ENCODE measurements around the gene SMYD3.

SMYD3 gene

GRCh38 chr1:246131095-246131494, 376.0 kb downstream of the SMYD3 start:
- TF ChIP-seq CTCF (IDR thresholded peaks at IDR 0.05; ENCODE audit: borderline replicate concordance, extremely low read depth, low read length, poor library complexity, severe bottlenecking) (no peak), EZH2 (IDR thresholded peaks at IDR 0.05; ENCODE audit: borderline replicate concordance, low read depth, low read length, severe bottlenecking) (no peak)
- Histone ChIP-seq H3K9ac (ENCODE audit: low read depth, low read length) (no peak overlapping the region), H3K79me2 (ENCODE audit: insufficient read depth, low read length) (no peaks in the 10 kb centered on the region), H3K4me1 (ENCODE audit: insufficient read depth, low read length) (no peaks in the 10 kb centered on the region), H3K36me3 (ENCODE audit: insufficient read depth, low read length) (no peaks in the 10 kb centered on the region), H3K4me3 (ENCODE audit: low read depth in 1 of 2, low read length in 2 of 2) (no peak overlapping the region), H3K27ac (ENCODE audit: low read length) (no peak overlapping the region), H3K4me2 (ENCODE audit: insufficient read depth, low read length) (no peak overlapping the region), H3K9me3 (ENCODE audit: insufficient read depth, low read length, severe bottlenecking) (no peaks in the 10 kb centered on the region), H4K20me1 (ENCODE audit: insufficient read depth, low read length) (no peaks in the 10 kb centered on the region), H2AFZ (ENCODE audit: low read depth, low read length) (no peak overlapping the region), H3K27me3 (ENCODE audit: insufficient read depth, low read length, poor library complexity) (no peaks in the 10 kb centered on the region)
- ATAC-seq (ENCODE audit: insufficient read depth, low read depth) (no peak), DNase-seq (no peak)

- Histone ChIP-seq H3K27me3 (ENCODE audit: insufficient read depth, low read length, poor library complexity) (no peaks in the 10 kb centered on the region), H3K4me2 (ENCODE audit: insufficient read depth, low read length) (no peak overlapping the region), H3K79me2 (ENCODE audit: insufficient read depth, low read length) (no peaks in the 10 kb centered on the region), H3K27ac (ENCODE audit: low read length) (no peak overlapping the region), H3K9ac (ENCODE audit: low read depth, low read length) (no peak overlapping the region), H3K4me1 (ENCODE audit: insufficient read depth, low read length) (no peaks in the 10 kb centered on the region), H4K20me1 (ENCODE audit: insufficient read depth, low read length) (no peaks in the 10 kb centered on the region), H3K36me3 (ENCODE audit: insufficient read depth, low read length) (no peaks in the 10 kb centered on the region), H3K9me3 (ENCODE audit: insufficient read depth, low read length, severe bottlenecking) (no peaks in the 10 kb centered on the region), H2AFZ (ENCODE audit: low read depth, low read length) (no peak overlapping the region), H3K4me3 (ENCODE audit: low read depth in 1 of 2, low read length in 2 of 2) (no peak overlapping the region)
- DNase-seq (no peak), ATAC-seq (ENCODE audit: insufficient read depth, low read depth) (no peak)
- TF ChIP-seq CTCF (IDR thresholded peaks at IDR 0.05; ENCODE audit: borderline replicate concordance, extremely low read depth, low read length, poor library complexity, severe bottlenecking) (no peak), EZH2 (IDR thresholded peaks at IDR 0.05; ENCODE audit: borderline replicate concordance, low read depth, low read length, severe bottlenecking) (no peak)
Observed at GRCh38 chr1:246128494-246129069, 378.5 kb downstream of the SMYD3 start.

- Histone ChIP-seq H3K4me2 (ENCODE audit: insufficient read depth, low read length) (no peak overlapping the region), H3K9me3 (ENCODE audit: insufficient read depth, low read length, severe bottlenecking) (no peaks in the 10 kb centered on the region), H3K4me3 (ENCODE audit: low read depth in 1 of 2, low read length in 2 of 2) (no peak overlapping the region), H3K4me1 (ENCODE audit: insufficient read depth, low read length) (no peaks in the 10 kb centered on the region), H2AFZ (ENCODE audit: low read depth, low read length) (no peak overlapping the region), H4K20me1 (ENCODE audit: insufficient read depth, low read length) (no peaks in the 10 kb centered on the region), H3K36me3 (ENCODE audit: insufficient read depth, low read length) (no peaks in the 10 kb centered on the region), H3K79me2 (ENCODE audit: insufficient read depth, low read length) (no peaks in the 10 kb centered on the region), H3K27ac (ENCODE audit: low read length) (no peak overlapping the region), H3K9ac (ENCODE audit: low read depth, low read length) (no peak overlapping the region), H3K27me3 (ENCODE audit: insufficient read depth, low read length, poor library complexity) (no peaks in the 10 kb centered on the region)
- no peak for TF ChIP-seq CTCF (IDR thresholded peaks at IDR 0.05; ENCODE audit: borderline replicate concordance, extremely low read depth, low read length, poor library complexity, severe bottlenecking)
- no peak for TF ChIP-seq EZH2 (IDR thresholded peaks at IDR 0.05; ENCODE audit: borderline replicate concordance, low read depth, low read length, severe bottlenecking)
- DNase-seq, result no peak
- ATAC-seq (ENCODE audit: insufficient read depth, low read depth), result no peak
Observed at GRCh38 chr1:246126580-246126979, 380.5 kb downstream of the SMYD3 start.

- ATAC-seq (ENCODE audit: insufficient read depth, low read depth) (no peak), DNase-seq (no peak)
- H2AFZ ChIP-seq (ENCODE audit: low read depth, low read length), result no peak overlapping the region
- no peak overlapping the region for H3K4me3 ChIP-seq (ENCODE audit: low read depth in 1 of 2, low read length in 2 of 2)
- no peak overlapping the region for H3K27ac ChIP-seq (ENCODE audit: low read length)
- H3K9me3 ChIP-seq (ENCODE audit: insufficient read depth, low read length, severe bottlenecking), result no peaks in the 10 kb centered on the region
- no peak overlapping the region for H3K4me2 ChIP-seq (ENCODE audit: insufficient read depth, low read length)
- no peaks in the 10 kb centered on the region for H3K36me3 ChIP-seq (ENCODE audit: insufficient read depth, low read length)
- H3K4me1 ChIP-seq (ENCODE audit: insufficient read depth, low read length), result no peaks in the 10 kb centered on the region
- no peaks in the 10 kb centered on the region for H3K27me3 ChIP-seq (ENCODE audit: insufficient read depth, low read length, poor library complexity)
- H3K79me2 ChIP-seq (ENCODE audit: insufficient read depth, low read length), result no peaks in the 10 kb centered on the region
- no peaks in the 10 kb centered on the region for H4K20me1 ChIP-seq (ENCODE audit: insufficient read depth, low read length)
- TF ChIP-seq CTCF (IDR thresholded peaks at IDR 0.05; ENCODE audit: borderline replicate concordance, extremely low read depth, low read length, poor library complexity, severe bottlenecking), result no peak
- no peak for TF ChIP-seq EZH2 (IDR thresholded peaks at IDR 0.05; ENCODE audit: borderline replicate concordance, low read depth, low read length, severe bottlenecking)
- H3K9ac ChIP-seq (ENCODE audit: low read depth, low read length), result no peak overlapping the region
Observed at GRCh38 chr1:246122071-246122470, 385.0 kb downstream of the SMYD3 start.

Data from DND-41 (cell line).